SK-N-SH (cell line): ENCODE measurements around the gene TAF4. TPM values are rescaled to one million over a fixed set of nuclear protein-coding genes. Genes with fewer than 3 reads are reported as not detected.

ENCODE experiments used
- CTCF ChIA-PET: fragments of 300-600, 350-600 bp; formaldehyde crosslinking; extraction: SDS; loops from one replicate; lab custom pipeline; 2021; lab: Yijun Ruan, JAX
- POLR2A ChIA-PET: fragments of 350-600 bp; sonication (Branson Sonifier 250); formaldehyde crosslinking; extraction: SDS; loops from one replicate; lab custom pipeline; 2020; ENCODE audit warnings: antibody characterized with exemption, inconsistent platforms; lab: Yijun Ruan, JAX
- DNase-seq: peaks from one replicate; pipeline ENCODE4 v3.0.0; 2012
- H2AFZ ChIP-seq: fragments of 200-600 bp; sonication (generic); 2 replicates; pipeline ENCODE4 v1.8.1; 2016; ENCODE audit warnings: antibody characterized with exemption, mild to moderate bottlenecking, low read depth
- H3F3A ChIP-seq: fragments of 200-600 bp; sonication (generic); replicated peaks from 2 replicates; pipeline ENCODE3; 2016; ENCODE audit warnings: antibody characterized with exemption, mild to moderate bottlenecking; ENCODE audit not compliant: insufficient read depth
- H3K27ac ChIP-seq, 2 experiments: fragments of 200-500 bp in 1 of 2; fragments of 200-600 bp in 1 of 2; sonication (Bioruptor generic) in 1 of 2; sonication (generic), shearing (Covaris generic) in 1 of 2; 2 replicates each; pipeline versions ENCODE4 v1.5.1 to v1.6.1; 2014 to 2016; ENCODE audit warnings: low read depth in 2 of 2, inconsistent platforms in 1 of 2, low read length in 1 of 2, mild to moderate bottlenecking in 1 of 2, mixed read lengths in 1 of 2
- H3K27me3 ChIP-seq: fragments of 200-600 bp; sonication (generic), shearing (Covaris generic); 2 replicates; pipeline ENCODE4 v1.6.1; 2016; ENCODE audit warnings: mixed run types; ENCODE audit not compliant: insufficient read depth
- H3K36me3 ChIP-seq, 2 experiments: fragments of 200-500 bp in 1 of 2; fragments of 200-600 bp in 1 of 2; sonication (Bioruptor generic) in 1 of 2; sonication (generic) in 1 of 2; replicated peaks in 1 of 2; 2 replicates each; pipeline versions ENCODE3 to v1.5.1; 2014 to 2016; ENCODE audit warnings: low read length in 1 of 2, mild to moderate bottlenecking in 1 of 2; ENCODE audit not compliant: insufficient read depth in 2 of 2, control insufficient read depth in 1 of 2
- H3K4me1 ChIP-seq, 2 experiments: fragments of 200-500 bp in 1 of 2; fragments of 200-600 bp in 1 of 2; sonication (Bioruptor generic) in 1 of 2; sonication (generic), shearing (Covaris generic) in 1 of 2; 2 replicates each; pipeline versions ENCODE4 v1.5.1 to v1.6.1; 2014 to 2016; ENCODE audit warnings: low read depth in 1 of 2, low read length in 1 of 2, mixed run types in 1 of 2; ENCODE audit not compliant: insufficient read depth in 2 of 2, control insufficient read depth in 1 of 2
- H3K4me2 ChIP-seq: fragments of 200-600 bp; sonication (generic), shearing (Covaris generic); 2 replicates; pipeline ENCODE4 v1.6.1; 2017; ENCODE audit warnings: mixed run types
- H3K4me3 ChIP-seq, 2 experiments: fragments of 200-500 bp in 1 of 2; fragments of 200-600 bp in 1 of 2; sonication (Bioruptor generic) in 1 of 2; sonication (generic), shearing (Covaris generic) in 1 of 2; 2 replicates each; pipeline versions ENCODE4 v1.5.1 to v1.8.1; 2014 to 2016; ENCODE audit warnings: low read depth in 2 of 2, inconsistent platforms in 1 of 2, low read length in 1 of 2, mild to moderate bottlenecking in 1 of 2, mixed read lengths in 1 of 2, moderate library complexity in 1 of 2
- H3K79me2 ChIP-seq: fragments of 200-600 bp; sonication (generic); 2 replicates; pipeline ENCODE4 v1.8.1; 2017; ENCODE audit warnings: mild to moderate bottlenecking; ENCODE audit not compliant: insufficient read depth
- H3K9ac ChIP-seq: fragments of 200-600 bp; sonication (generic); 2 replicates; pipeline ENCODE4 v1.6.1; 2017; ENCODE audit warnings: mixed run types
- H3K9me2 ChIP-seq: fragments of 200-600 bp; sonication (generic); 2 replicates; pipeline ENCODE4 v1.6.1; 2017; ENCODE audit warnings: mixed run types
- H3K9me3 ChIP-seq: fragments of 200-600 bp; sonication (generic); 2 replicates; pipeline ENCODE4 v1.6.1; 2017; ENCODE audit warnings: mixed run types, mild to moderate bottlenecking, moderate library complexity
- H4K20me1 ChIP-seq: fragments of 200-600 bp; sonication (generic); 2 replicates; pipeline ENCODE4 v1.6.1; 2017; ENCODE audit warnings: mild to moderate bottlenecking, mixed run types; ENCODE audit not compliant: insufficient read depth
- CTCF ChIP-seq: fragments of 200-600 bp; sonication (generic); IDR thresholded peaks from 2 replicates; pipeline ENCODE4 v1.6.1; 2017; ENCODE audit warnings: antibody characterized with exemption, mild to moderate bottlenecking, moderate library complexity
- ELF1 ChIP-seq: IDR thresholded peaks from 2 replicates; pipeline ENCODE4 v1.4.0; 2012
- FOSL2 ChIP-seq: IDR thresholded peaks from 2 replicates; pipeline ENCODE4 v1.4.0; 2012; ENCODE audit warnings: low read depth, mild to moderate bottlenecking, moderate library complexity, borderline replicate concordance
- FOXJ3 ChIP-seq: sonication (generic); formaldehyde crosslinking; IDR thresholded peaks from 2 replicates; pipeline ENCODE4 v1.5.1; 2020; ENCODE audit warnings: mild to moderate bottlenecking, missing genetic modification reagents
- FOXM1 ChIP-seq: IDR thresholded peaks from 2 replicates; pipeline ENCODE4 v1.4.0; 2012; ENCODE audit warnings: low read depth, mild to moderate bottlenecking
- GABPA ChIP-seq: IDR thresholded peaks from 2 replicates; pipeline ENCODE4 v1.4.0; 2012; ENCODE audit warnings: low read depth, mild to moderate bottlenecking
- IRF3 ChIP-seq: fragments of 150-350 bp; IDR thresholded peaks from 2 replicates; pipeline ENCODE4 v1.6.1; 2016; ENCODE audit warnings: mild to moderate bottlenecking, low read depth, low read length
- JUND ChIP-seq: IDR thresholded peaks from 2 replicates; pipeline ENCODE4 v1.4.0; 2012
- MAX ChIP-seq: IDR thresholded peaks from 2 replicates; pipeline ENCODE4 v1.4.0; 2012; ENCODE audit warnings: low read depth
- MXI1 ChIP-seq: IDR thresholded peaks from 2 replicates; pipeline ENCODE4 v1.6.1; 2012; ENCODE audit warnings: mild to moderate bottlenecking, low read depth, low read length, improper control_type of control experiment
- NFIC ChIP-seq: IDR thresholded peaks from 2 replicates; pipeline ENCODE4 v1.4.0; 2012; ENCODE audit warnings: borderline replicate concordance
- PBX3 ChIP-seq: IDR thresholded peaks from 2 replicates; pipeline ENCODE4; 2012
- POLR2AphosphoS5 ChIP-seq: IDR thresholded peaks from 2 replicates; pipeline ENCODE4 v1.6.1; 2012; ENCODE audit warnings: low read depth, low read length
- SMC3 ChIP-seq: IDR thresholded peaks from 2 replicates; pipeline ENCODE4 v1.6.1; 2012; ENCODE audit warnings: low read depth, low read length, improper control_type of control experiment
- TAF1 ChIP-seq: IDR thresholded peaks from 2 replicates; pipeline ENCODE4 v1.6.1; 2012; ENCODE audit warnings: low read depth, mild to moderate bottlenecking, low read length, moderate library complexity, borderline replicate concordance
- TCF12 ChIP-seq: IDR thresholded peaks from 2 replicates; pipeline ENCODE4 v1.4.0; 2012
- TEAD4 ChIP-seq: IDR thresholded peaks from 2 replicates; pipeline ENCODE4 v1.4.0; 2012; ENCODE audit warnings: mild to moderate bottlenecking, borderline replicate concordance; ENCODE audit not compliant: insufficient read depth
- USF1 ChIP-seq: IDR thresholded peaks from 2 replicates; pipeline ENCODE4 v1.4.0; 2012; ENCODE audit warnings: low read depth, borderline replicate concordance
- WGBS: methylation state at CpG from one replicate; pipeline ENCODE4 v1.1.6; 2017; ENCODE audit warnings: low lambda C conversion rate; 5-methylcytosine and 5-hydroxymethylcytosine counted together
- polyA plus RNA-seq, 3 experiments: library from polyadenylated mRNA; depleted of rRNA; stranded (reverse); fragments of >200 nt; gene quantifications; 2 replicates each; pipeline ENCODE4 v1.2.3, GENCODE V29; 2012

TAF4 gene
- polyA plus RNA-seq, 1 of the 3 experiments (the other 2 are of a cell fraction) = 4.8 TPM

GRCh38 chr20:62015540-62016288 is 50.0 kb downstream of the TAF4 start:
- Histone ChIP-seq H3K79me2 (peaks cover 29% of the 10 kb centered on the region), H3K4me1 (peaks cover 0 to 17% of the 10 kb centered on the region in 2 experiments; a peak in 1 of 4 replicates), H2AFZ (no peak overlapping the region), H3K9me2 (no peaks in the 10 kb centered on the region), H3K27me3 (no peaks in the 10 kb centered on the region), H3K4me3 (no peak overlapping the region), H4K20me1 (peaks cover 27% of the 10 kb centered on the region), H3K4me2 (no peak overlapping the region), H3K27ac (no peak overlapping the region), H3K36me3 (peaks cover 0 to 10% of the 10 kb centered on the region in 2 experiments), H3K9me3 (no peaks in the 10 kb centered on the region), H3K9ac (no peak overlapping the region)
- CTCF ChIA-PET = interaction anchor here (1.5 kb wide), 2 partner anchors 48 to 120 kb away, joined by 4 read pairs; no protein-coding TSS in a partner anchor
- DNase-seq = no peak
- POLR2A ChIA-PET = no interaction called here
- 95% methylated on average over 22 of the region's 24 CpGs for WGBS
- TF ChIP-seq TEAD4 = no peak
- no peak for TF ChIP-seq MXI1
- TF ChIP-seq GABPA = no peak
- TF ChIP-seq FOXM1 = no peak
- no peak for TF ChIP-seq SMC3
- no peak for TF ChIP-seq TCF12
- TF ChIP-seq FOSL2 = no peak
- TF ChIP-seq POLR2AphosphoS5 = no peak
- no peak for TF ChIP-seq CTCF
- TF ChIP-seq PBX3 = no peak
- no peak for TF ChIP-seq MAX
- TF ChIP-seq ELF1 = no peak
- TF ChIP-seq USF1 = no peak
- TF ChIP-seq JUND = no peak
- no peak for TF ChIP-seq NFIC
- no peak for TF ChIP-seq TAF1
- no peak for TF ChIP-seq FOXJ3 (CRISPR knock-in tag)
- TF ChIP-seq IRF3 = no peak
- TF ChIP-seq, all 33 proteins: peak for 0
- no peaks in the 10 kb centered on the region for H3F3A ChIP-seq
